ENCODE results near the gene GMDS. TPM values are rescaled to one million over a fixed set of nuclear protein-coding genes. Genes with fewer than 3 reads are reported as not detected.

Gene GMDS
- polyA plus RNA-seq, 1 of the 3 experiments (the other 2 are of a cell fraction), result 12.3 TPM

- Histone ChIP-seq H4K20me1 (ENCODE audit: insufficient read depth) (no peaks in the 10 kb centered on the region), H3K4me1 (ENCODE audit: control insufficient read depth in 1 of 2, insufficient read depth in 2 of 2, low read depth in 1 of 2, low read length in 1 of 2) (peaks cover 10 to 11% of the 10 kb centered on the region in 2 experiments; a peak in 3 of 4 replicates), H3K36me3 (replicated peaks in 1 of 2; ENCODE audit: control insufficient read depth in 1 of 2, insufficient read depth in 2 of 2, low read length in 1 of 2) (no peaks in the 10 kb centered on the region), H3K27ac (ENCODE audit: low read depth in 2 of 2, low read length in 1 of 2) (no peak overlapping the region), H3K4me2 (no peak overlapping the region), H3K4me3 (ENCODE audit: low read depth in 2 of 2, low read length in 1 of 2) (no peak overlapping the region), H3K9me3 (no peaks in the 10 kb centered on the region), H3K79me2 (ENCODE audit: insufficient read depth) (no peaks in the 10 kb centered on the region), H2AFZ (ENCODE audit: low read depth) (no peak overlapping the region), H3K27me3 (ENCODE audit: insufficient read depth) (no peaks in the 10 kb centered on the region), H3K9me2 (no peaks in the 10 kb centered on the region), H3K9ac (no peak overlapping the region), H3F3A (replicated peaks; ENCODE audit: insufficient read depth) (no peaks in the 10 kb centered on the region)
- CTCF ChIA-PET, result interaction anchor here (0.6 kb wide), 1 partner anchor 356 kb away, joined by 3 read pairs; no protein-coding TSS in a partner anchor
- no peak for DNase-seq
- WGBS (ENCODE audit: low lambda C conversion rate), result 90% methylated on average over 1 of the region's 1 CpG
- POLR2A ChIA-PET, result no interaction called here
- TF ChIP-seq CHD2 (IDR thresholded peaks at IDR 0.05; ENCODE audit: low read length, partially characterized antibody) (no peak), GATA2 (CRISPR knock-in tag; IDR thresholded peaks at IDR 0.05) (no peak), POLR2AphosphoS5 (IDR thresholded peaks at IDR 0.05; ENCODE audit: low read depth, low read length) (no peak), JUND (IDR thresholded peaks at IDR 0.05) (no peak), FOXJ3 (CRISPR knock-in tag; IDR thresholded peaks at IDR 0.05) (no peak), MXI1 (IDR thresholded peaks at IDR 0.05; ENCODE audit: low read depth, low read length) (no peak), REST (IDR thresholded peaks at IDR 0.05; ENCODE audit: low read depth, low read length) (no peak), YY1 (IDR thresholded peaks at IDR 0.05; ENCODE audit: low read depth) (no peak), RFX5 (IDR thresholded peaks at IDR 0.05; ENCODE audit: low read length) (no peak), MAX (IDR thresholded peaks at IDR 0.05; ENCODE audit: low read depth) (no peak), ZBTB33 (IDR thresholded peaks at IDR 0.05; ENCODE audit: borderline replicate concordance, low read depth) (no peak)
These were observed 216.1 kb downstream of the GMDS start for GRCh38 chr6:2029130-2029794.

Measured in SK-N-SH (cell line).